Superior temporal gyrus (tissue), 1 donor: ENCODE results near the gene FBXW9.
"Not testable (repeated sequence)": the region's sequence is repeated elsewhere in the genome, so short reads cannot be mapped to it uniquely, and the experiment has no call there.

Experiments used
- DNase-seq: peaks from one replicate; pipeline ENCODE4 v3.0.0-alpha.2; 2016; ENCODE audit errors: extremely low spot score

Gene FBXW9

DNA sequence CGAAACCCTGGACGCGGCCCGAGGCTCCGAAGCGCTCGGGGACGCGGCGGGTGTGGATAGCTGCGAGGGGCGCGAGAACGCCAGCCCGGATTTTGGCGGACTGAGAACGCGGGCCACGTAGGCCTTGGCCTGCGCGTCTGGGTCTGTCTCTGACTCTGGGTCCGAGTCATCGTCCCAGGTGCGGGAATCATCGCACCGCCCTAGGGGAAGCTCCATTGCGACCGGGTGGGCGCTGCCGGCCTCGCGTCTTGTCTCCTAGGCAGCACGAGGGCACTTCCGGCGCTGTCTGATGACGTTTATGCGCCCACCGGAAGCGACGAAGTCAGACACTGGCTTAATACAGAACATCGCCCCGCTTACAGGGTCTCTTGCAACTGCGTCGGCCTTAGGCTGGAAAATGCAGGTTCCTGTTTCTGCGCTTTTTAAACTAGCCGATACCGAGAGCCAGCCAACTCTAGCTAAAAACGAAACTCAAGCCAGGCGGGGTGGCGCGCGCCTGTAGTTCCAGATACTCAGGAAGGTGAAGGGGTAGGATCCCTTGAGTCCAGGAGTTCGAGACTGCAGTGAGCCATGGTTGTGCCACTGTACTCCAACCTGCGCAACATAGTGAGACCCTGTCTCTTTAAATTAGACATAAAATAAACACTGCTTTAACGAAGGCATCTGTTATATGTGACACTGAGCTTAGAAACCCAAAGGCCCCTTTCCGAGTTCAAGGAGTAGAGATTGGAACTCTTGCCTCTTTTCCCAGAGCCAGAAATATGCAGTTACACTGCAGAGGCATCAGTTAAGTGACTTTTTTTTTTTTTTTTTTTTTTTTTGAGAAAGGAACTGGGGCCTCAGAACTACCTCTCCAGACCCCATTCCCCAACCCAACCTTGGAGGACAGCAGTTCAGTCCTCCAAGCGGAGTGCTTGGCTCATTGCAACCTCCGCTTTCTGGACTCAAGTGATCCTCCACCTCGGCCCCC, at the start of gene FBXW9:
FBXW9 (minus strand) TSS at position 266 of the 970 bp plus-strand sequence; CDS start at position 216, 50 bp downstream.
- DNase-seq = peak; percentile 99

- no peak for DNase-seq
Measured at GRCh38 chr19:12745166-12745897, 48.9 kb upstream of the FBXW9 start.

DNA sequence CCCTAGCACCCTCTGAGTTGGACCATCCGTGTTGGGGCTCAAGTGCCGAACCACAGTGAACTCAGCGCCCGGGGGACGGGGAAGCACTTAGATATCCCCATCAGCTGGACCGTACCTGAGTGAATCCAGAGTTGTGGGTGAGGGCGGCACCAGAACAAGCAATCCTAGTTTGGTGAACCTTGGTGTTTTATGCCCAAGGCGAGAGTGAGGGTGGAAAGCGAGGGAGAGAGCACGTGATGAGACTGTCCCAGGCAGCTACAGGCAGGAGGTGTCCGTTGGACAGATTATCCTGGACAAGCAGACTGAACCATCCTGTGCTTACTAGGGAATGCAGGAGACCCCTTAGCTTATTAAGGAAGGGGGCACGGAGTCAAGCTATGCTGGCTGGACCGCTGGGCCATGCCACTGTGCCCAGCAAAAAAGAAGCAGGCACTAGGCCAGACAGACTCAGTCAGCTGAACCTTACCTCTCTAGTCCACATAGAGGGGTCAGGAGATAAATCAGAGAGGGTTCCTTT, 41.5 kb upstream of the FBXW9 start:
- no peak for DNase-seq

DNA sequence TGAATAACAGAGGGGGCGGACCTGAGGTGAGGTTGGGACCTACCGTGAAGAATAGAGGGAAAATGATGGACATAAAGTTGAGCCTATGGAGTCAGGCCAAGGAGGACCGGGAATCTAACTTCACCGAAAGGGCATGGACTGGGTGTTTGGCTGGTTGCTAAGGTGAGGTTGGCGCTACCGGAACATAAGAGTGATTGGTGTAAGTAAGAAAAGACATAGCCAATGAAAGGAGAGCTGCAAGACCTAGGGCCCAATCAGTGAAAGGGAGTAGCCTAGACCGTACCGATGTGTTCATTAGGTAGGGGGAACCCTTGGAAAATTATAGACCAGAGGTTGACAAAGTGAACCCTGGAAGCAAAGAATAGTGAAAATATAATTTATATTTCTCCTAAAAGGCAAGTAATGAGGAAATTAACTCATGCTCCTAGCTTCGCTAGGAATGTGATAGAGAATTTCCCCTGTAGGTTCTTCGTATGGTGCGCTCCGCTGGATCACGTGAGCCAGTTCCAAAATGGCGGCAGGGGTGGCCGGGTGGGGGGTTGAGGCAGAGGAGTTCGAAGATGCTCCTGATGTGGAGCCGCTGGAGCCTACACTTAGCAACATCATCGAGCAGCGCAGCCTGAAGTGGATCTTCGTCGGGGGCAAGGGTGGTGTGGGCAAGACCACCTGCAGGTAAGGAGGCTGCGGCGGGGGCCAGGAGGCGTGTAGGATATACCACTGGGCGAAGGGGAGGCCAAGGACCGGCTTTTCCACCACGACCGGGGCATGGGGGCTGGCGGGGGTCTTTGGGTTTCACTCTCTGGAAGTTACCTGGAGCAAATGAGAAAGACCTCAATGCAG, 40.8 kb upstream of the FBXW9 start, which contains the start of gene GET3:
GET3 (plus strand) TSS at position 503 of the 840 bp plus-strand sequence; CDS start at position 512, 9 bp downstream.
- DNase-seq = peak; percentile 98

- peak; percentile 12 for DNase-seq
Measured at GRCh38 chr19:12733369-12734214, 37.2 kb upstream of the FBXW9 start.

DNA sequence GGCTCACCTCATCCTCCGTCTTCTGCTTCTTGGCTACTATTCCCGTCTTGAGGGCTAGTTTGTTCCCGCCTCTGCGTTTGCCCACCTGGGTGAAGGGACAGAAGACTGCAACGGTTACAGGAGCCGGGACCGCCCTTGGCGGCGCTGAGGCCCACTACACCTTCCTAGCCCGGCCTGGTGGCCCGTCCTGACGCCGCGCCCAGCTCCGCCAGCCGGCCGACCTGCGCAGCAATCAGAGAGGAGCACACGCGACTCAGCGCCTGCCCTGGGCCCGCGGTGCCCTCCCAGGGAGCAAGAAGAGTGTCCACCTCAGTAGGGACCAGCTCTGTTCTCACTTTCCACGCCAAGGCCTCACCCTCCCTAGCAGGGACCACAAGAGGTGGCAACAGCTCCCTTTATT, 34.9 kb upstream of the FBXW9 start:
- no peak for DNase-seq

DNA sequence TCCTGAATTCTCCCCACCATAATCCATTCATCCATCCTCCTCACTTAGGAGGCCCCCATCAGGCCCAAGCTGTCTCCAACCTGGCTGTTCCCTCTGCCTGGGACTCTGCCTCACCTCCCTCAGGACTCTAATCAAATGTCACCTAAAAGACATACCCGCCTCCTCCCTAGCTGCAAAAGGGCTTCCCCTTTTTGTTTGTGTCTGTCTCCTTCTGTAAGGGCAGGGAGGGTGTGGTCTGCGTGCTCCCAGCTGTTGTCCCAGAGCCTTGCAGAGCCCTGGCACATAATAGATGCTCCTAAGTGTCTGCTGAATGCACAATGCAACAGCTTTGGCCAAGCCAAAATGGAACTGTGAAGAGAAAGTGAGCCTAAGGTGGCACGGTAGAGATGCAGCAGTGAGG, 33.6 kb upstream of the FBXW9 start:
- DNase-seq = no peak

DNA sequence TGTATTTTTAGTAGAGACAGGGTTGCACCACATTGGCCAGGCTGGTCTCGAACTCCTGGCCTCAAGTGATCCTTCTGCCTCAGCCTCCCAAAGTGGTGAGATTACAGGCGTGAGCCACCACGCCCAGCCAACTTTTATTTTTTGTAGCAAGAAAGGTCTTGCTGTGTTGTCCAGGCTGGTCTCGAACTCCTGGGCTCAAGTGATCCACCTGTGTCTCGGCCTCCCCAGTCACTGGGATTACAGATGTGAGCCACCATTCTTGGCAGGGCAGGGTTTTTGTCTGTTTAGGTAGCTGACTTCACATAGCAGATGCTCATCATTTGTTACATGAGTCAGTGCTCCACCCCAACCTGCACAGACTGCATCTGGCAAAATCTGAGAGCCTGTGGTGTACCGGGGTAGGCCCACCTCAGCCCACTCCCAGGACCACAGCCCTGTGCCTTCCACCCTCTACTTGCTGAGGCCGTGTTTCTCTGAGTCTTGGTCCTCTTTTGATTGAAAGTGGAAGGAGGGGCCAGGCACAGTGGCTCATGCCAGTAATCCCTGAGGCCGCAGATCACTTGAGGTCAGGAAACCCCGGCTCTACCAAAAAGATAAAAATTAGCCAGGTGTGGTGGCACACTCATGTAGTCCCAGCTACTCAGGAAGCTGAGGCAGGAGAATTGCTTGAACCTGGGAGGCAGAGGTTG, 31.5 kb upstream of the FBXW9 start:
- DNase-seq = no peak

GRCh38 chr19:12726988-12727316, 30.5 kb upstream of the FBXW9 start:
- no peak for DNase-seq

DNA sequence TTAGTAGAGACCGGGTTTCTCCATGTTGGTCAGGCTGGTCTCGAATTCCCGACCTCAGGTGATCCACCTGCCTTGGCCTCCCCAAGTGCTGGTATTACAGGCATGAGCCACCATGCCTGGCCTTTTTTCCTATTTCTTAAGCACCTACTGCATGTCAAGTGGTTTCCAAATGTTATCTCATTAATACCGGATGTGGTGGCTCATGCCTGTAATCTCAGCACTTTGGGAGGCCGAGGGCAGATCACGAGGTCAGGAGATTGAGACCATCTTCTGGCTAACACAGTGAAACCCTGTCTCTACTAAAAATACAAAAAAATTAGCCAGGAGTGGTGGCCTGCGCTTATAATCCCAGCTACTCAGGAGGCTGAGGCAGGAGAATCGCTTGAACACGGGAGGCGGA, 29.2 kb upstream of the FBXW9 start:
- not testable (repeated sequence) for DNase-seq

DNA sequence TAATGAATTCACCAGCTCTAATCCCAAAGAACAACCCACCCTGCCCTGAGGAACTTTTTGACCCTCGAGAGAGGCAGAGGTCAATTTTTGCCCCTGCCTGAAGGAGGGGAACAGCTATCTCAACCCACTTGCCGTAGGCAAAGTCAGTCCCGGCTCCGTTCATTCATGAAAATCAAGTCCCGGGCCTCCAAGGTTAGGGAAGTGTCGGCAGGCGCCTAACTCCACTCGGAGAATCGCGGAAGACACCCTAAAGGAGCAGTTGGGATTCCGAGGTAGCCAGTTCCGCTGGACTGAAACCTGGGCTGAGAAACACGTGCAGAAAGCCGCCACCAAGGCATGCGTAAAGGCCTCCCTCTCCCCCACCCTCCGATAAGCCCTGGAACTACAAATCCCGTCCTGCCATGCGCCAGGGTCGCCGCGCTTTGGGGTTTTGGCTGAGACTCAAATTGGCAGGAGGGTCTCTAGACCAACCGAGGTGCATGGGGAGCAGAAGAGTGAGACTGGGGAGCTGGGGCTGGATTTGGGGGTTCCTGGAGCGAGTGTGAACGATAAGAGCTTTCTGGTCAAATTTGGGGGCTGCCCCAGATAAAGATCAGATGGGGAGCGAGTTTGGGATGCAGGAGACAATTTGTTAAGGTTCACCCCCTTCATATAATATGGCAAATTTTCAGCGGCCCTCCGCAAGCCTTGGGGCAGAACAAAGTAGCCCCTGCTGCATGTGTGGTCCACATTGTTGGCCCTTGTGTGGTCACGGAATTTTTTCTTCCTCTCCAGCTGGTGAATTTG, 27.4 kb upstream of the FBXW9 start, which contains the start of gene TNPO2:
TNPO2 (minus strand) TSS at position 292 of the 786 bp plus-strand sequence. CDS start 2,955 bp downstream, outside the sequence.
- peak; percentile 64 for DNase-seq

GRCh38 chr19:12723381-12723640, 26.9 kb upstream of the FBXW9 start:
- DNase-seq = no peak

DNA sequence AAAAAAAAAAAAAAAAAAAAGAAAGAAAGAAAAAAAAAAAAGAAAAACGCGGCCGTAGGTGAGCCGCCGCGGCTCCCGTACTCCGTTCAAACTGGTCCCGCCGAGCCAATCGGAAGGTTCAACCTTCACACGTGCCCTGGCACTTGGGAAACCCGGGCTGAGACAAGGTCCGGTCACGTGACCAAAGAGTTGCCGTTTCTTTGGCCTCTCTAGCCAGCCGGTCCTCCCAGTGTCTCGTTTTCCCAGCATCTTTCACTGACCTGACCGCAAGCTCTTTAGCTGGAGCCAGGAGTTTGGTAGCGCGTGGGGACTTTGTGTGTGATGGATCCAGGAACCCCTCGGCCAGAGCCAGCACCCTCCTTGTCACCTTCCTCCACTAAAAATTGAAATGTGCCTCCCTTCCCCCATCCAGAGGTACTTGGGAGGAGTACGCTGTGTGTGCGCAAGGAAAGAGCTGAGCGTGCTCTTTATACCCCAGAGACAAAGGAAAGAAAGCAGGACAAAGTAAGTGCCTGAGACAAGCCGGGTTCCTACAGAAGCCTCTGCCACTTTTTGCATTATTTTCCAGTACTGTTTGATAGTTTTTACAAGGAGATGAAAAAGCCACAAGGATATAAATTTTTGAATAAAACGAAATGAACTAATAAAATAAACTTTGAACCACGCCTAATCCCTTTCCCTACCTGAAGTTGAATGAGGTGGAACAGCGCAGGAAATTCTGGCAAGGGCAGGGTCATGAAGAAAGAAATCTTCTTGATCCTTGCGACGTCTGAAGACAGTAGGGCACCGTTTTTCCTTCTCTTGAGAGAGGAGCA, 26.3 kb upstream of the FBXW9 start:
- peak; percentile 99 for DNase-seq

GRCh38 chr19:12721656-12722565, 25.5 kb upstream of the FBXW9 start:
- peak; percentile 14 for DNase-seq

- peak; percentile 10 for DNase-seq
Measured at GRCh38 chr19:12720851-12721655, 24.6 kb upstream of the FBXW9 start.

GRCh38 chr19:12720296-12720695, 23.9 kb upstream of the FBXW9 start:
- DNase-seq = no peak

DNA sequence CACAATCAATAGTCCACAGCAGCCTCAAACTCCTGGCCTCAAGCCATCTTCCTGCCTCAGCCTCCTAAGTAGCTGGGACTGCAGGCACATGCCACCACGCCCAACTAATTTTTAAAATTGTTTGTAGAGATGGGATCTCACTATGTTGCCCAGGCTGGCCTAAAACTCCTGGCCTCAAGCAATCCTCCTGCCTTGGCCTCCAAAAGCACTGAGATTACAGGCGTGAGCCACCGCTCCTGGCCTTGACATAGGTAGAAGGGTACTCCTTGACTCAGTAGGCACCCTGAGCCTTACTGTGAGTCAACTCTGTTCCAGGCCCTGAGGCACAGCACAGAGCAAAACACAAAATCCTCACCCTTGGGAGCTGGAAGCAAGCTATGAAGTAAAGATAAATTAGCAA, 19.5 kb upstream of the FBXW9 start:
- no peak for DNase-seq
